GM19023 (cell line): ENCODE results near the gene OSBP.
"Not testable (repeated sequence)": the region's sequence is repeated elsewhere in the genome, so short reads cannot be mapped to it uniquely, and the experiment has no call there.

Experiments used
- ATAC-seq: cut with Tn5 transposase; IDR thresholded peaks from one replicate; pipeline ENCODE4 v1.9.1; 2021; ENCODE audit warnings: mild to moderate bottlenecking, moderate library complexity; ENCODE audit not compliant: unreplicated experiment

Gene OSBP, protein sequence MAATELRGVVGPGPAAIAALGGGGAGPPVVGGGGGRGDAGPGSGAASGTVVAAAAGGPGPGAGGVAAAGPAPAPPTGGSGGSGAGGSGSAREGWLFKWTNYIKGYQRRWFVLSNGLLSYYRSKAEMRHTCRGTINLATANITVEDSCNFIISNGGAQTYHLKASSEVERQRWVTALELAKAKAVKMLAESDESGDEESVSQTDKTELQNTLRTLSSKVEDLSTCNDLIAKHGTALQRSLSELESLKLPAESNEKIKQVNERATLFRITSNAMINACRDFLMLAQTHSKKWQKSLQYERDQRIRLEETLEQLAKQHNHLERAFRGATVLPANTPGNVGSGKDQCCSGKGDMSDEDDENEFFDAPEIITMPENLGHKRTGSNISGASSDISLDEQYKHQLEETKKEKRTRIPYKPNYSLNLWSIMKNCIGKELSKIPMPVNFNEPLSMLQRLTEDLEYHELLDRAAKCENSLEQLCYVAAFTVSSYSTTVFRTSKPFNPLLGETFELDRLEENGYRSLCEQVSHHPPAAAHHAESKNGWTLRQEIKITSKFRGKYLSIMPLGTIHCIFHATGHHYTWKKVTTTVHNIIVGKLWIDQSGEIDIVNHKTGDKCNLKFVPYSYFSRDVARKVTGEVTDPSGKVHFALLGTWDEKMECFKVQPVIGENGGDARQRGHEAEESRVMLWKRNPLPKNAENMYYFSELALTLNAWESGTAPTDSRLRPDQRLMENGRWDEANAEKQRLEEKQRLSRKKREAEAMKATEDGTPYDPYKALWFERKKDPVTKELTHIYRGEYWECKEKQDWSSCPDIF

DNA sequence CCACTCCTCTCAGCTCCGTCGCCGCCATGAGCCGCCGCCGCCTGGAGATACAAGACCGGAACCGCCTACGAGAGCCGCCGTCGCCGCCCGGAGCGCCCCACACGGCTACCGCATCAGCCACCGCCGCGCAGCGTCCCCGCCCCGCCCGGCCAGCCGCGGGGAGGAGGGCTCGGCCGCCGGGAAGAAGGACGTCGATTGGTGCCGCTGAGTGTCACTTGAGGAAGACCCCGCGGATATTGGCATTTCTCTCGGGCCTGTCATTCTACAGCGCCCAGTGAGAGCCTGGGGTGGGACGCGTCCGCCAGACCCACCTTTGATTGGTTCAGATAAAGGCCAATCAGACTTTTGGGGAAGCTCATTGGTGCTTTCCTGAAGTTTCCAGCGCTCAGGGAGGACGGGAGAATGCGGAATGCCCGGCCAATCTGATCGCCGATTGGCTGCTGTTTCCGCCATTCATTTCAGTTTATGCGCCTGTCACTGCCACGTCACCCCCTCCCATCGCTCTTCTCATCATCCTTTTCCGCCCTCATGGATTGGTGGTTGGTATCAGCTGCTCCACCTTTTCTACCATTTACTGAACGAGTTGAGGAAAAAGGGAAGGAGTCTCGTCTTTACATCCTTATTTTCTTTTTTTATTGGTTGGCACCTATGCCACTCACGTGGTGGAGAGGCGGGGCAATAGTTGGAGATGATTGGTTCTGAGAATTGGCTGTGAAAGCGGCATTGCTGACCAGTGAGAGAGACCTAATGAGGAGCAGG is at the start of gene OSBP:
OSBP (minus strand) TSS at position 138 of the 759 bp plus-strand sequence; CDS start at position 28, 110 bp downstream.
- peak; percentile 87 for ATAC-seq

DNA sequence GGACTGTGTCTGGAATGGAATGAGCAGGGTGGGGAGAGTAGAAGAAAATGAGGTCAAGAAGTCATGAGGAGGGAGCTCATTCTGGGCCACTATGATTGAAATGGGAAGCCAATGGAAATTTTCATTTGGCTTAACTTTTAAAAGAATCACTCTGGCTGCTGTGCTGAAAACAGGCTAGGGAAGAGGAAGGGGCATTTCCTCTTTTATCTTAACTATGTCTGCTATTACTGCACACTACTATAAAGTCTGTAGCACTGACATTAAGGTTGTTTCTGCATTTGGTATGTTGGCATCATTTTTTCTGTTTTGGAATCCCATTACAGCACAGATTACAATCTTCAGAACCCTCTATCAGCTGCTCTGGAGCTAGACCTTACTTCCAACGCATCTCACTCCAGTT is 45.0 kb upstream of the OSBP start:
- no peak for ATAC-seq

DNA sequence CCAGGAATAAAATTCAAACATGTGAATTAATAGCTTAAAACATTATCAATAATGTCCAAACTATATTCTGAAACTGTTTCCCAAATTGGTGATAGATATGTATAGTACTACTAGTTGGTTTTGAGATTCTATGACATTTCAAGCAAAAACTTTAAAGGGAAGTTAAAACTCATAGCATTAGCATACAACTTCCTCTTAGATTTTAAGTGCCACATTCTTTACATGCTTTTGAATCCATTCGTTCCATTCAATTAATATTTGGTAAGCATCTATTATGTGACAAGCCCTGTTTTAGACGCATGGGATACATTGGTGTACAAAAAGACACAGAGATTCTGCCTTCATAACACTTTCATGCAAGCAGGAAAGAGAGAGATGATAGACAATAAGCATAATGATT is 44.4 kb upstream of the OSBP start:
- ATAC-seq: no peak

DNA sequence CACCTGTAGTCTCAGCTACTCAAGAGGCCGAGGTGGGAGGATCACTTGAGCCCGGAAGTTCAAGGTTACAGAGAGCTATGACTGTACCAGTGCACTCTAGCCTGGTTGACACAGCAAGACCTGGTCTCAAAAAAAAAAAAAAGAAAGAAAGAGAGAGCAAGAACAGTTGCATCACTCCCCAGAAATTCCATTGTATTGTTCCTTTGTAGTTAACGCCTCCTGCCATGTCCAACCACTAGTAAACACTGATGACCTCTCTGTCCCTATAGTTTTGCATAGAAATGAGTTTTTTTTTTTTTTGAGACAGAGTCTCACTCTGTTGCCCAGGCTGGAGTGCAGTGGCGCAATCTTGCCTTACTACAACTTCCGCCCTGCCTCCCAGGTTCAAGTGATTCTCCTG is 42.5 kb upstream of the OSBP start:
- ATAC-seq: no peak

DNA sequence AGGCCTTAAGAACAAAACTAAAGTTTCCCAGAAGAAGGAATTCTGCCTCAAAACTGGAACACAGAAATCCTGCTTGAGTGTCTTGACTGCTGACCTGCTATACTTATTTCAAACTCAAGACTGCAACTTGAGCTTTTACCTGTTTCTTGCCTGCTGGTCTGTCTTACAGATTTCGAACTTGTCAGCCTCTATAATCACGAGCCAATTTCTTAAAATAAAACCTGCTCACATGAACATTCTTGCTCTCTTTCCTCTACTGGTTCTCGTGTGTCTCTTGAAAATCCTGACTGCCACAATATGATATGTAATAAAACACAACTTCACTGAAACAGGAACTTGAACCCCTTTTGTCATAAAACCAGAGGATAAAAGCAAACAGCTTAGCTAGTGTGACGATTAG is 39.3 kb upstream of the OSBP start:
- ATAC-seq: no peak

DNA sequence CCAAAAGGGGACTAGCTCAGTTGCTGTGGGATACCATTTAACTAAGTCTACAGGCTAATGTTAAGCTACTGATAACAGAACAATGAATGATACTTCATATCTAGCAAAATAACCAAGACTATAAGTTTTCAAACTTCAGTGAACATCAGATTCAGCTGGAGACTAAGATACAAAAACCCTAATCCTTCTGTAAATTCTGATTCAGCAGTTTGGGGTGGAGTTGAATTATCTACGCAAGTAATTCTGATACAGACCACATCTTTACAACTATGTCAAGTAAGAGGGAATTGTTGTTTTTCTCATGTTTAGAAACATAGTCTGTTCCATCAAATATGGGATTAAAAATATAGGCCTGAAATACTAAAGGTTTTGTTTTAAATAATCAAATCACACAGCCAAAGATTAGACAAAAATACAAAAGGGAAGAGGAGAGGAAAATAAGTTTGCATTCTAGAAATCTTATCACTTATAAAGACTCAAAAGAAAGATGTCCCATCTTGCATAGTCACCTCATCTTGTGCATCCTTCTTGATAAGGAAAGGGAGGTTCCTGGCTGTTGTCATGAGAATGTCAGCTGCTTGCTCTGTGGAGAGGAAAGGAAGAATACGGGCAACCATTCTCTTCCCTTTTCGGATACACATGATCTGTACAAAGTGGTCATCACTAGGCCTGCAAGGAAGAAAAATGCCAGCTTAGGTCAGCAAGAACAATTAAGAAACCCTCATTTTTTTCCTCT is 31.8 kb upstream of the OSBP start:
- no peak for ATAC-seq

DNA sequence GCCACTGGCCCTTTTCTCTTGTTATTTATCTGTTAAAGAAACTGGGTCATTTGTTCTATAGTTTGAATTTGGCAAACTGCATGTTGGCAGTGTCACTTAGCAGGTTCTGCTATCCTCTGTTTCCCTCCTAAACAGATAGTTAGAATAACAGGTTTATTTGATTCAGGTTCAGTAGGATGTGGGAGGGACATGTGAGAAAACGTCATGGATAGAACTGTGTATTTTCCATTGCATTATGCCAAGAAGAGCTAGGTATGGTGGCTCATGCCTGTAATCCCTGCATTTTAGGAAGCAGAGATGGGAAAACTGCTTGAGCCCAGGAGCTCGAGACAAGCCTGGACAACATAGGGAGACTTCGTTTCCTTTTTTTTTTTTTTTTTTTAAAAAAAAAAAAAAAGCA is 29.0 kb upstream of the OSBP start:
- no peak for ATAC-seq

DNA sequence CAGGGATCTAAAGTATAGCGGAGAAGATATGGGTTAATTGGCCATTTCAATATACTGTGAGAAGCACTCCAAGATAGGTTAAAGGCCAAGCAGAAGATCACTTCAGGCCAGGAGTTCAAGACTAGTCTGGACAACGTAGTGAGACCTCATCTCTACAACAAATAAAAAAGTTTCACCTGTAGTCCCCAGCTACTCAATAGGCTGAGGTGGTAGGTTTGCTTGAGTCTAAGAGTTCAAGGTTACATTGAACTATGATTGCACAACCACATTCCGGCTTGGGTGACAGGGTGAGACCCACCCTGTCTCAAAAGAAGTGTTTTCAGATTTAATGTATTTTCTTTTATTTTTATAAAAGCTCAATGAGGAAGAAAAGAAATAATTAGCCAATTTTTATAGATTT is 27.8 kb upstream of the OSBP start:
- ATAC-seq: no peak

DNA sequence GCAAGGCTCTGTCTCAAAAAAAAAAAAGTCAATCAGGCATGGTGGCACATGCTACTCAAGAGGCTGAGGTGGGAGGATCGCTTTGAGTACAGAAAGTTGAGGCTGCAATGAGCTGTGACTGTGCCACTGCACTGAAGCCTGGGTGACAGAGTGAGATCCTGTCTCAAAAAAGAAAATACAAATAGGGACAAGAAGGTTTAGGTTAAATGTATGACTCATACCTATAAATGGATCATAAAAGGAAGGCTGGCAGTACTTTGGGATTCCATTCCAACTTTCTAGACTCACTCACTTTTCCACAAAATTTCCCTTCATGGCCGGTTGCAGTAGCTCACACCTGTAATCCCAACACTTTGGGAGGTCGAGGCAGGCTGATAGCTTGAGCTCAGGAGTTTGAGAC is 25.6 kb upstream of the OSBP start:
- ATAC-seq: no peak

DNA sequence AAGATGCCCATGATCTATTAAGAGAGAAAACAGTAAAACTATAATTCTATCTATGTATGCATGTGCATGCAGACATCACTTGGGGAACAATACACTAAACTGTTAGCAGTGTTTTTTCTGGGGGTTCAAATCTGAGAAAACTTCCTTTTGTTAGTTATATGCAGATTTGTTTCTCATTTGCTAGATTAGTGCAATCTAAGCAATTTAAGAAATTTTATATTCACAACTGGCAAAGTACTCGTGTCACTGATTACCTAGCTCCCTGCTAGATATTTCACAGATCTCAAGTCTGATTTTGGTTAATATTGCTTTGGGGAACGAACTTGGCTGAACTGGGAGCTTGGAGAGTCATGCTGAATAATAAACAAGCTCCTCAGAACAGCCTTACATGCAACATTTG is 14.9 kb upstream of the OSBP start:
- ATAC-seq: no peak

DNA sequence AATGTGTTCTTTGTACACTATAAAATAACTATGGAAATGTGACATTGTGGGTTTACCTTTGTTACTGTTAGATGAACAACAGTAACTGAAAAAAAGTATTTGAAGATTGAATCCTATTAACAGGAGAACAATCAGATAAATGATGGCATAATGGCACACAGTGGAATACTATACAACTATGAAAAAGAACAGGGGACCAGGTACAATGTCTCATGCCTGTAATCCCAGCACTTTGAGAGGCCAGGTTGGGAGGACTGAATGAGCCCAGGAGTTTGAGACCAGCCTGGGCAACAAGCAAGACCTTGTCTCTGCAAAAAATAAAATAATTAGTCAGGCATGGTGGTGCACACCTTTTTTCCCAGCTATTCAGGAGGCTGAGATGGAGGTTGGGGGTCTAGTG is 14.4 kb upstream of the OSBP start:
- ATAC-seq: no peak

DNA sequence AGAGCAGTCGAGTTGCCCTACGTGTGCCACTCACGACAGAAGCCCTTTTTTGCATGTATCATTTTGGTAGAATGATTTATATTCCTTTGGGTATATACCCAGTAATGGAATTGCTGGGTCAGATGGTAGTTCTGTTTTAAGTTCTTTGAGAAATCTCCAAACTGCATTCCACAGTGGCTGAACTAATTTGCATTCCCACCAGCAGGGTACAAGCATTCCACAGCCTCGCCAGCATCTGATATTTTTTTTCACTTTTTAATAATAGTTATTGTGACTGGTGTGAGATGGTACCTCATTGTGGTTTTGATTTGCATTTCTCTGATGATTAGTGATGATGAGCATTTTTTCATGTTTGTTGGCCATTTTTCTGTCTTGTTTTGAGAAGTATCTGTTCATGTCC is 11.4 kb upstream of the OSBP start:
- ATAC-seq: not testable (repeated sequence)

DNA sequence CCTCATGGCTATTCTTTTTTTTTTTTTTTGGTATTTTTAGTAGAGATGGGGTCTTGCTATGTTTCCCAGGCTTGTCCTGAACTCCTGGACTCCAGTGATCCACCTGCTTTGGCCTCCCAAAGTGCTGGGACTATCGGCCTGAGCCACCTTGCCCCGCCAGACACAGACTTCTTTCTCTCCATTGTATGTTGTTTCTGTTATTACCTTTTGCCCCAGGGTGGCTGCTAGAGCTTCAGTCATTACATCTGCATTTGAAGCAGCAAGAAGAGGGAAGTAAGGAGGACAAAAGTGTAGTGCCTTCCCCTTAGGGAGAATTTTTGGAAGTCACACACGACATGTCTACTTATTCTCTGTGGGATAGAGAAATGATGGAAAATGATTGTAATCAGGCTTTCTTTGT is 10.1 kb upstream of the OSBP start:
- ATAC-seq: no peak

DNA sequence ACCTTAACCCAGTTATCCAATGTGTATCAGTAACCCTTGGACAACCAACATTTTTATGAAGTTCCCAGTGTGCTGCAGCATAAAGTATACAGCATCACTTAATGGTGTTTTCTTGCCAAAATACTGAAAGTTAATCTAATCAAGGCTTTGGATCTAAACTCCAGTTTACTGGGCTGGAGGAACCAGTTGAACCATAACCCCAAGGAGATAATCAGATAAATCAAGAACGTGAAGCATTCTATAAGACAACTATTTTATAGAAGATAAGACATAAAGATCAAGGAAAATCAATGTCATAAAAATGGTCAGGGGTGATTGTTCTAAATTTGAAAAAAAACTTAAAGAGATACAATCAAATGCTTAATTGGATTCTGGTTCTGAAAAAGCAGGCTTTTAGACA is 2.3 kb upstream of the OSBP start:
- ATAC-seq: no peak

DNA sequence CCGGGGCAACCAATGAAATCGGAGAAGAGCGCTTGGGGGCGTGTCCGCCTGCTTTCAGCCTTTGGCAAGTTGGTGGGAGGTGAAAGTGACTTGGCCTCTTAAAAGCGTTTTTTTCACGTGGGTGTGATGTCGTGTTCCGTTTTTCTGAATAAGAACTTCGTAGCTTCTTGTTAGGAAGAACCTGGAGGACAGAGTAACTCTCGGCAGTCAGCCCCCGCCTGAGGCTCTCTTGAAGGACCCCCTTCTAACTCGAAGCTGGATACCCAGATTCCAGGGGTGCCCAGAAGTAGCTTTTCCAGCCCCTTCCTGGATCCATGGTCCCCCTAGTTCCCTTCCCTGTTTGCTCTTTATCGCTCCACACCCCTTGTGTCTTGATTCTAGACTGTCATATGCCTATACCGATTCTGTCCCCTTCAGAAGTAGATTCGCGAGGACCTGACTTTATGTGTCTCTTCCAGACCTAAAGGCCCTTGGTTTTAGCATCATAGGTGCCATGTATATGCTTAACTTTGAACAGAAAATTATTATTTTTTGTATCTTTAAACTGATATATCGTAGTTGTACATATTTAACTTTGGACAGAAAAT is 915 bp upstream of the OSBP start:
- ATAC-seq: no peak

DNA sequence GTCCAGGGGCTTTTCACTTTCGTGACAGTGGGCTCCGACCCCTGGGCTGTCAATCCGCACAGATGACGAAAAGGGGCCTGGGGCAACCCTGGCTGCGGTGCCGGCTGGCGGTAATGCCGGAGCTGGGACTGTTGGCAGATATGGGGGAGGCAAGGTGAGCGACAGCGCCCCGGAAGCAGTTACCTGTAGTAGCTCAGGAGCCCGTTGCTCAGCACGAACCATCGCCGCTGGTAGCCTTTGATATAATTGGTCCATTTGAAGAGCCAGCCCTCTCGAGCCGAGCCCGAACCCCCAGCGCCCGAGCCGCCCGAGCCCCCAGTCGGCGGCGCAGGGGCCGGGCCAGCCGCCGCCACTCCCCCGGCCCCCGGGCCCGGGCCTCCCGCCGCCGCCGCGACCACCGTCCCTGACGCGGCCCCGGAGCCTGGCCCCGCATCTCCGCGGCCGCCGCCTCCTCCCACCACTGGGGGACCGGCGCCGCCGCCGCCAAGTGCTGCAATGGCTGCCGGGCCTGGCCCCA is 396 bp downstream of the OSBP start:
- ATAC-seq: peak; percentile 6

DNA sequence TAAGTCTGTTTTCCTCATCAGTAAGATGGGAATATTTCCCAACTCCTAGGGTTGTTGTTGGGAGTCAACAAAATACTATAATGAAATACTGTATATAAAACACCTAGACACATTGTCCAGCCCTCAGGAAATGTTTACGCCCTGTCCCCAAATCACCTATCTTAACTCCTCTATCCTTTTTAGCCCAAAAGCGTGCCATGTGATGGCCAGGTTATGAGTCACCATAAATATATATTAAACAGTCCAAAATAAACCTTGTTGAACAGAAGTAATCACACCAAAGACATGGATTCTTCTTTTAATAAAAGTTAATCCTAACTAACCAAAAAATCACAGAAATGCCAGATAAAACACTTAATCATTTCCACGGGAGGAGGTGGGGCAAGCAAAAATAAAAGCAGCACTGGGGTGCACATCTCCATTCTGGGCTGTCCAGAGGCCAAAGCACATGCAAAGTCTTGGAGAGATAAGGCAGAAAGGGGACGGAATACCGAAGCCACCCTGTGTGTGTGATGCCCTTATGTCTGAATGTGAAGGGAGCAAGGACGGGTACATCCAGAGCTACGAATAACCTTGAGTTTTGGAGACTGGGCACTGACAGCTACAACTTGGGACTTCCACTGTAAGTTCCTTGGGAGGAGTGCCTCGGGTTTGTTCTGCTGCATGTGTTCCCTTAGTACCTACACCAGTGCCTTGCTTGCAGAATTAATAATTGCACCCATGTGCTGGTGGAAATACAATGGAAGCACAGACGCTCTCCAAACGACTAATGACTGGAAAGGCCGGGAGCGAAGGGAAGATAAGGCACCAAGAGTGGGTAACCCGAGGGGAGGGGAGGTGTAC is 1.1 kb downstream of the OSBP start:
- ATAC-seq: no peak

DNA sequence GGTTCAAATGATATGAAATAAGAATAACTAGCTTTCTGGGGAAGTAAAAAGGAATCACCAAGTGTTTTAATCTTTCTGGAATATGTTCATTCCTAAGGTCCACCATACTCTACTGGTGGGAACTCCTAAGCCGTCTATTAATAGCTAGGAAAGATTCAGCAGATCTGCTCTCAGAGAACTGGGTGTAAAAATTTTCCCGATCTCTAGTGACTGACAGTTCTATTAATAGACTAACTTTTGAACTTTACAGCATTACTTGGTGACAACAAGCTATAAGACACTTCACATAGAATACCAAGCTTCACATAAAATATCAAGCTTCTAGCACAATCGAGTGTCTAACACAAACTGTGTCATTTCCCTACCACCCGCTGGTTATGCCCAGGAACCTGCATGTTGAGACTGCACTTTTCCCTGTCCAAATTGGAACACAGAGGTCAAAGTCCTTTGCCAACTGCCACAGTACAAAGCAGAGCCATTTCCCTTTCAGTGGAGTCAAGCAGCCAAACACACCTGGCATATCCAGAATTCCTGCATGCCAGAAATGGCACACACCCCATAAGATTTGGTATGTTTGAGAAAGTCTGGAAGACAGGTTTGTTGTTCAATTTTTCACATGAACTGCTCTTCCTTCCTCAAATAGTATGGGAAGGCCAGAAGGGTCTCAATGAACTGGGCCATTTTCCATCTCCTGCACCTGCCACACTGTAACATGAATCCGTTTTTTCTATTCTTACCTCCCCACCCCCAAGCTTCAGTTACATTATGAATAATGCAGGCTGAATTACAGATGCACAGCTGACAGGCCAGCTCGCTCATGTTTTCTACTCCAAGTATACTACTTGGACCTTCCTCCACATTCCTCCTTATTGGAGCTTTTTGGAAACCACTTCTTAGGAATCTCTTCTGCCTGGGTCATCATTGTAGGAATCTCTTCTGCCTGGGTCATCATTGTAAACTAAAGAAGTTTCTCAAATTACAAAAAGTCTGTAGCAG is 3.7 kb downstream of the OSBP start:
- no peak for ATAC-seq
